HG03060 (cell line): ENCODE results near the gene HSD17B12.

Source experiments
- ATAC-seq: cut with Tn5 transposase; IDR thresholded peaks from one replicate; pipeline ENCODE4 v1.9.1; 2021; ENCODE audit warnings: low read depth, moderate number of reproducible peaks; ENCODE audit not compliant: unreplicated experiment

HSD17B12 gene

DNA sequence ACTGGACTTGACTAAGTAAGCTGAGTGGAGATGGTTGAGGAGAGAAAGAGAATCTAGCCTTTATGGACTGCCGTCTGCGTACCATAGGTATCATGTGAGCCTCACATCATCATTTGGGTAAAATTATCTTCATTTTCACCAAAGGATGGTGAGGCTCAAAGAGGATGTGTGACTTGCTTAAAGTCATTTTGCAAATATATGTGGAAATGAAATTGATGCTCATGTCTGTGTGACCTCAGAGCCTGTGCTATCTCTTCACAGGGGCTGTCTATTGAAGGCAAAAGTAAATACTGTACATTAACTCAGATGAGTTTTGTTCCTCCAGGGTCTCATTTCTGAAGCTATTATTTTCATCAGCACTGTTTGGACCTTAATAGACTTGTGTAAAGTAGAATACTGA is 116.8 kb downstream of the HSD17B12 start:
- no peak for ATAC-seq

DNA sequence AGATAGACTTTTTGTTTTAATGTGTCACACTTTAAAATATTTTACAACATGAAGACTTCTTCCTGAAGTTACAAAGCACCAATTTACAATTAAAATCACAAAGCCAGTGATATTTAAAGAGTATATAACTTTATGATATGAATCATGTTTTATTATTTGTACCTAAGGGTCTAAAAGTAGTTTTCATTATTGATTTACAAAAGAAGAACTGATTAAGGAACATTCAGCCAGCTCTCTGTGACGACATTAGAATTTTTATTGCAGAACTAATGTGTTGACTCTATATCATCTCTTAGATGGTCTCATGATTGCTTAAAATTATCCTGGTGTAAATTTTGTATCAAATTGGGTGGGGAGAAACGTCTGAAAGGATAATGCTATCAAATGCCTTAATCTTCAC is 117.3 kb downstream of the HSD17B12 start:
- no peak for ATAC-seq

DNA sequence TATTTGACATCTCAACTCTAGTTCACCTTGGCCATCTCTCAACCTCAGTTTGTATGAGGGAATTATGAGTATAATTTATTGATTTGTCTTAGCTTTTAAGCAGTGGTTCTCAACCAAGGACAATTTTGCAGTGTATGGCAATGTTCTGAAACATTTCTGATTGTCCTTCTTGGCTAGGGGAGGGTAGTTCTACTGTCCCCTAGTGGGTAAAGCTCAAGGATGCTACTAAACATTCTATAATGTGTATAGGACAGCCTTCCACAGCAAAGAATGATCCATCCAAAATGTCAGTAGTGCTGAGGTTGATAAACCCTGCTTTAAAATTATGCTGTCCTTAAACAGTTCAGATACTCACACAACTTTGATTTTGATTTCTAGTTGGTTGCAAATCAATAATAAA is 122.0 kb downstream of the HSD17B12 start:
- no peak for ATAC-seq

DNA sequence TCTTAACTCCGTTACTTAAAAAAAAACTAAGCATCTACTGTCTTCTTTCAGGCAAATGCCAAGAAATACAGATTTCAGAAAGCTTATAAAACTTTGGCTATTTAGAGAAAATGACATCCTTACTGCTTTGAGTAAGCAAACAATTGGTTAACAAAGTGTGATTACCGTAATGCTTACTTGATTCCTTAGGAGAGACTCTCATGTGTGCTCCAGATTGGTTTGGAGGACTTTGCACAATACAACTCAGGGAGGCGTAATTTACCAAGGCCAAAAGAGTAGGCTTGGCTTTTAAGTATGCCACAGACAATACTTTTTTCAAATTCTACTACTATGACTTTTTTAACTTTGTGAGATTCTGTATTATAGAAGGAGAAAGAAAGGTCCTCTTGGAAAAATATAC is 123.2 kb downstream of the HSD17B12 start:
- ATAC-seq: no peak

DNA sequence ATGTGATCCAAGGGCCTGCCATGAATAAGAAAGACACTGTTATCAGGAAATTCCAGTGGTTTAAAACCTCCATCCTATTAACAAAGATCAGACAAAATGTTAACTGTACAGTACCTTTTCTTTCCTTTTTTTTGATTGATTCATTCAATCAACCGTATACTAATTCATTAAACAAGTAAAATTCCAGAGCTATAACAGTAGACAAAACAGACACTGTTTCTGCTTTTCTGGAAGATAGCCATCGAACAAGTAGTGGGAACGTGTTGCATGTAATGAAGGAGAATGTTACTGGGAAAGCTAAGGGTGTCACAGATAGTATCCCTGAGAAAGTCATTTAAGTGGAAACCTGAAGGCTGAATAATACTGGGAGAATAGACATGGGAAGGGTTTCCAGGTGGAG is 126.4 kb downstream of the HSD17B12 start:
- ATAC-seq: no peak

DNA sequence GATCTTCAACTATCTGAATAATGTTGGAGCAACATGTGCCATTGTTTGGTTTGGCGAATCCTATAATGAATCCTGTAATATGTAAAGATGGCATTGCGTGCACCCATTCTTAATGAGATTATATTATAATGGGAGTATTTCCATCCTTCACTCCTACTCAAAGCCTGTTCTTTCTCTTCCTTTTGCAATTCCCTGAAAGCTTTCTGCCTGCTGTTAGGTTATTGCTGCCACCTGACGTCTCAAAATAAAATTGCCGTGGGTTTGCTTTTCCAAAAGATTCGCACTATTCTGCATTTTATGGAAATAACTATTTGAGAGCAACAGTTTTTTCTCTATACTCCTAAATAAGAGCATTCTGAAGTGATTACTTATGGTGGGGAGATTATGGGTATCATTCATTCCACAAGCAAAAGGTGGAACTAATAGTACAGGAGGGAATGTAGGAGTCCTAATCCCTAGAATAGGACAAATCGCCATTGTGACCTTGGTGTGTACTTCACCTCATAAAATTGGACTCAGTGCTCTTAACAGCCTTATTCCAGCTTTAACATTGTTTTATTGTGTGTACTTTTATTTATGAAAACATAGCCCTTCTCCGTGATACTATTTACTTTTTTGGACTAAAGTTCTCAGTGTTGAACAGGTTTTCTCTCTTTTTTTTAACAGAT is 130.5 kb downstream of the HSD17B12 start:
- ATAC-seq: no peak

DNA sequence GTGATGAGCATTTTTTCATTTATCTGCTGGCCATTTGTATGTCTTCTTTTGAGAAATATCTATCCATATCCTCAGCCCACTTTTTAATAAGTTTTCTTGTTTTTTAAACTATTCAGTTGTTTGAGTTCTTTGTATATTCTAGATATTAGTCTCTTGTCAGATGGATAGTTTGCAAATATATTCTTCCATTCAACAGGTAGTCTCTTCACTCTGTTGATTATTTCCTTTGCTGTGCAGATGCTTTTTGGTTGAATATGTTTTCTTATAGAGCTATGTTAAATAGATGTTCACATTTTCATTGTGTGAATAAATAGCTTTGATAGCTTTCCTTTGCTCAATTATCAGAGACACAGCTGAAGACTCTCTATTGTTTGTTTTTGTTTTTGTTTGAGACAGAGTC is 131.9 kb downstream of the HSD17B12 start:
- no peak for ATAC-seq

DNA sequence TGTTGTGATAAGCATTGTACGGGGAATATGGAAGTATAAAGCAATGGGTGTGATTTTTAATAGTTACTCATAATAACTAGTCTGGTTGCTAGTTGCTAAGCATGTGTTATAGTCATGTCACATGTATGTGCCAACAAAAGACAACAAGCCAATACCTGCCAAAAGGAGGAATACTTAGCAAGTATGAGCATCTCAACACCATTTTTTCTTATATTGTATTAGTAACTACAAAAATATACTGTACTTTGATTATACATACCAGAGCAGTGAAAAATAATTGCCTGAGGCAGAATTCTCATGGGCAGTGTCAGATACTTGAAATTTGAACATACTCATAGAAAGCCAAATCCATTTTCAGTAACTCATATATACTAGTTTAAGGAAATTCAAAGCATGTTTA is 137.7 kb downstream of the HSD17B12 start:
- ATAC-seq: no peak

DNA sequence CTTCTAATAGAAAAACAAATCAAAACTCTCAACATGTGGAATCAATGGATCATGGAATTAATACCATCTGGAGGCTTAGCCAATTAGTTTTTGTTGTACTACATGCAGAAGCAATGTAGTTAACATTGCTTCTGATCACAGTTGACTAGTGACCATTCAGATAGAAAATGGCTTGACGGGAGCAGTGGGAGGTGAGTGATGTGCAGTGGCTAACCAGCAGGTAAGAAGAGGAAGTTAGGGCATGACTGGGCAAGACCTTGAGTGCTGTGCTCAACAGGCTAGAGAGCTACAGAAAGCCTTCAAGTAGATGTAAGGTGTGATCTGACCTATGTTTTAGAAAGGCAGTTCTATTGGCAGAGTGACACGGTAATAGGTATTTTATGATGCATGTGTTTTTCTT is 139.4 kb downstream of the HSD17B12 start:
- no peak for ATAC-seq

DNA sequence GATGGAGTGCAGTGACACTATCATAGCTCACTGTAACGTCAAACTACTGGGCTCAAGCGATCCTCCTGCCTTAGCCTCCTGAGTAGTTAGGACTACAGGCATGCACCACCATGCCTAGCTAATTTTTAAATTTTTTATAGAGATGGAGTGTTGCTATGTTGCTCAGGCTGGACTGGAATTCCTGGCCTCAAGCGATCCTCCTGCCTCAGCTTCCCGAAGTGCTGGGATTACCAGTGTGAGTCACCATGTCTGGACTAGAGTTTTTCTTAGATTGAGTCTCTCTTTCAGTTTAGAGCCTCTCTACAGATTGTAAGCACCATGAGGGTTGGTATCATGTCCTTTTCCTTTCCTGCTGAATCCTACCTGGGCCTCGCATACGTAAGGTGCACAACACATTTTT is 142.8 kb downstream of the HSD17B12 start:
- no peak for ATAC-seq

DNA sequence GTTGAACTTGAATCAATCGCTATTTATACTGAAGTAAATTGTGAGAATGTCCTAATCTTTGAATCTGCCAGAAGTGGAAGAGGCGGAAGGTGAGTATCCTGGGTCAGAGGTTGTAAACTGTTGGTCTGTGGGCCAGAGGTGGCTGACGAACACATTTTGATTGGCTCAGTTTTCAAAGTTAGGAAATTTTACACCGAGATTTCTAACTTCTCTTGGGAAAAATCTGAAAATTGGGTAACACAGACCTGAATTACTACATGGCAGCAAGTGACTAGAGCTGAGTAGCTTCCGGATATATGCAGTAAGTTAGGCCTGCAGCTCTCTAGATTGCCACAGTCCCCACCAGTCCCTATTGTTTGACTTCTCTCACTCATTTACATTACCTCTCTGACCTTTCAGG is 143.3 kb downstream of the HSD17B12 start:
- ATAC-seq: no peak

DNA sequence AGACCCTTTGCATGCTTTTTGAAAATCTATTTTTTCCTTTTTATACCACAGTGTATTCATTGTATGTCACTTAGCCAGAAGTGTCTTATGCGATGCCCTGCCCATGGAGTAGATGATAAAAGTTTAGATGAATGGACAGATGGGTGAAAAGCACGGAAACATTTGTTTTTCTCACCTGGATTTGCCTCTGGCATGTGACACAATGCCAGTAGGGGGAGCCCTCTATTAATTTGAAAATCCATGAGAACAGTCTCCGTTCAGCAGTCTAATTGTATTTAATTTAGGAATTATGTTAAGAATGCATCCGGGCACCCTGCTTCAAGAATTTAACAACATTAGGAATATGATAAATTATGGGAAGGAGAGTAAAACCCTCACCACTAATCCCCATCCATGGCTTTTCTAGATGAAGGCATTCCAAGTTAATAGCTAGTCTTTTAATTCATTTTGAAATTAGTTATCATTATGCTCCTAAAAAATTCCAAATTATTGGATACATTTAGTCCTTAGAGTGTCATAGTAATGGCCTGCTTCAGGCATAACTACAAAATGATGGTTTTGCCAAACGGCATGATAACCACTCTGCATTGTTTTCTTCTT is 144.8 kb downstream of the HSD17B12 start:
- ATAC-seq: no peak

DNA sequence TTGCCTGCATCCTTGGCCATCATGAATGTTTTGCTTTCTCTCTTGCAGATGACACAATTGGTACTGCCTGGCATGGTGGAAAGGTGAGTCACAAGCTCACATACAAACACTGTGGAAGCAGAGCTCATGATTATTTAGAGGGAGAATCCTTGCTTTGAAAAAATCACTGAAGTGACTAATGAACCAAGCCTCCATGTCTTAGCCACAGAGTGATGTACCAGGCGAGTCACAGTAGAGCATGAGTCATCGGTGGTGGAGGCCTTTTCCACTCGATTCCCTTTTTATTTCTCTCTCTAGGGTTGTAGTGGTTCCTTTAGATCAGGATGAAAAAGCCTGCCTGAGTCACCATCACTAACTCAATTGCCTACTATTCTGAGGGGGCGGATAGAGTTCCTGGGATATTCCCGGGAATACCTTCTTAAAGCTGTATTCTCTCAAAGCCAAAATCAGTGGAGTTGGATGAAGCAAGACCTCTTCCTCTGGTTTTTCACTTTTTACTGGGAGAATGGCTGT is 150.4 kb downstream of the HSD17B12 start:
- no peak for ATAC-seq

DNA sequence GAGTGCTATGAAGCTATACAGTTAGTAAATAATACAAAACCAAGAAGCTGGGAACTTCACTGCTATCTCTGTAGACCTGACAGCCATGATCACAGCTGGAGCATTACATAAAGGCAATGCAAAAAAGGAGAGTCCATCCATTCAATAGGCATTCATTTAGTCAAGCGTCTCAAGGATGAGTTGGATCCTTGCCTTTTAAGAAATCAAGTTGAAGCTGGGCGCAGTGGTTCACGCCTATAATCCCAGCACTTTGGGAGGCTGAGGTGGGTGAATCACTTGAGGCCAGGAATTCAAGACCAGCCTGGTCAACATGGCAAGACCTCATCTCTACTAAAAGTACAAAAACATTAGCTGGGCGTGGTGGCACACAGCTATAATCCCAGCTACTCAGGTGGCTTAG is 152.0 kb downstream of the HSD17B12 start:
- ATAC-seq: no peak

DNA sequence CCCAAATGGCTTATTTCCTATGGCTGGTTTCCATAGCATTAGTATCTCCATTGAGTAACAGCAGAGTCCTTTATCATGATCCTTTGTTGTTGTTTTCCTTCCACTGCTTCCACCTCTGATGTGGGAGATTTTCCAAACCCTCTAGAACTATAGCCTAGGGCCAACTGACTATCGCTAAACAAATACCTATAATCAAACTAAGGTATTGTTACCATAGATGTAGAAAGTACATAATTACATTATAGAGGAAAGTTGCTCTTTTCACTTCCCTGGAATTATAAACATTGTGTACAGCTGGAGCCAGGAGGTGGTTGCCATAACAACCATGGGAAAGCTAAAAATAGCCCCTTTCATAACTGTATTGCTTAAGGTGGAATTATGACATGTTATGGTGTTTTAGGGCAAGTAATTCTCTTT is 153.1 kb downstream of the HSD17B12 start:
- ATAC-seq: no peak

DNA sequence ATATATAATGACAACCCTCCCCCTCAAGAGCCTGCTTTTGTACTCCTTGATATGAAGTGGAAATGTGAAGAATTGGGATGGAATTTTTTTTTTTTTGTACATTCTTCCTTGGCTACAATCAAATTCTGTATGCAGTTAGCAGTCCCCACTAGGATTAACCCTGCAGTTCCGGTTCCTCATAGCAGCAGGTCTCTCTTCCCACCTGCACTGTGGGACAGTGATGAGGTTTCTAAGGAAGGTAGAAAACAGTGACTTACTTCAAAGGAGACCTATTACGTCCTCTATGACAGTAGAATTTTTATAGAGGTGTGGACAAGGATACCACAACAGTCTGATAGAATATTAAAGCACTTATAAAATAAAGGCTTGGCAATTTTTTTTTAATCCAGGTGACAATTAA is 153.7 kb downstream of the HSD17B12 start:
- ATAC-seq: no peak

DNA sequence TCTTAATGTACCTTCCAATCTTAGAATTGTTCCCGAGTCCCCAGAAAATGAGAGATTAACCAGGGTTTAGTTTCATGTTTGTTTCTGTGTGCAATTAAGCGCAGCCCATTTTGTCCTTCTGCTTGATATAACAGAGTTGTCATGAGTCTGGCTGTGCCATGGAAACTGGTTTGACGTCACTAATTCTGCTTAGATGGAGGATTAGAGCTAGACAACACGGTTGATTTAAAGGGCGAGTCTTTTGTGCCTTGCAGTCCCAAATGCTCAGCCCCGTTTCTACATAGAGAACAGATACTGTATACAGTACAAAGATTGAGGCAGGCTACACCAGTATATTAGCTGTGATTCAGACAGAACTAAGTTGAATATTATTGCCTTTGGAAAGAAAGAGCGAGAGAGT is 154.6 kb downstream of the HSD17B12 start:
- ATAC-seq: no peak

DNA sequence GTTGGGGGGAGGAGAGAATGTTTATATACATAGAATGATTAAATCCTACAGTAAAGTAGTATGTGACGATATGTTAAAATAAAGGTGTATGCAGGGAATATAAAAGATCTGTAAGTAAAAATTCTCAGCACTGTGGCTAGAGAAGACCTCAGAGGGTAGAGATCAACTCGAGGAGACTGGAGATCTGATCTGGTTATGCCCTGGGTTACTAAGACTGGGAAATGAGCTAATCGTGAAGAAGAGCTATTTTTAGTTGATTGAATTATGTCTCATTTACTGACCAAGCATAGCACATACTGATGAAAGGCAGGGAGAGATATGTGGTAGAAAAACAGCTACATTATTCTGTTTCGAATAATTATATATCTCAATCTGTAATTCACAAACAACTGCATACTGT is 157.3 kb downstream of the HSD17B12 start:
- no peak for ATAC-seq

DNA sequence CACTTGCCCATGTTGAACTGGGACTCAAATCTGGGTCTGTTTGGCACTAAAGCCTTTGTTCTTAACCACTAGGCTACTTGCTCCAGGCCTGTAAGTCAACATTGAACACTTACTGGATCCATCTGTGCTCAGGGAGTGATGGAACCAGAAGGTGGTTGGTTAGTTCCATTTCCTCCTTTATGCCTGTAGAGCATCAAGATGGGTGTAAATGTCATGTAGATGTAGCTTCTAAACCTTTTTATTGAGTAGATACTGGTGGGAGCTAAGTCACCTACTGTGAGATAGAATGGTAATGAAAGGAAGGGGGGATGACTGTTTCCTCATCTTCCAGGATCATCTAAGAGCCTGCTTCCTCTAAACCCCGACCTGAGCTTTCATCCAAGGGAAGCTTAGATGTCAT is 161.5 kb downstream of the HSD17B12 start:
- ATAC-seq: no peak

DNA sequence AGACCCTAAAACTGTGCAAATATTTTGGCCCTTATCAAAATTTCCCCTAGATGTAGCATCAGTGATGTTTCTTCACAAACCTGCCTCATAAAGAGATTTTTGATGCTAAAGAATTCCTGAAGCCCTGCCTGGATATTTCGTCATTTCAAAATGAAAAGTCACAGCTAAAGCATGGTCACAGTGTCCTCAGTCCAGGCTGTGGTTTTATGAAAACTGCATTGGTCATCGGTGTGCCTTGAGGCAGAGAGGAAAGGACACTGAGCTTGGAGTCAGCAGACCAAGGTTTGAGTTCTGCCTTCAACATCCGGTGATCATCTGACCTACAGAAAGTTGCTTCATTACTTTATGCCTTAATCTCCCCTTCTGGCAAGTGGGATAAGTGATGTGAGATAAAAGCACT is 165.3 kb downstream of the HSD17B12 start:
- ATAC-seq: no peak

DNA sequence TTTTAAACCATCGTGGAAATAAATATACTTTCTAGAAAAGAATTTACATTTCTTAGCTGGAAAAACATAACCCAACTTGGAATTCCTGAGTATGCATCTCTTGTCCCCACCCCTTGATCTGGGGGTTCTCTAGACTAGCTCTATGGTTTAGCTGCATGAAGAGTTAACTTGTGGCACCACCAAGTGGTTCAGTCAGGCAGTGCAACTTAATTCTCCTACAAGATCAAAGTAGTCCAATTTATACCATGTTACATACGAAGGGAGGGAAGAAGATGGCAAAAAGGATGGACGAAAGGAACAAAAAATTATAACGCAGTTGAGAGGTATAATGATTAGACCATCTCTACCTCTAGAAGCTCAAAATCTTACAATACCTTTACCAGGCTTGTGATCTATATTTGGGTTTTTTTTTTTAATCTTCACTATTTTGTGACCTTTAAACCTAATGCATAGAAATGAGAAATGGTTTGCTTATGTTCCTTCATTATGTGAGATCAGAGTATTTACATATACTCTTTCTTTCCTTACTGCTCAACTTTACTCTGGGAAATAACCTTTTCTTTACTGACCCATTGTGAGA is 171.6 kb downstream of the HSD17B12 start:
- ATAC-seq: peak; percentile 67

DNA sequence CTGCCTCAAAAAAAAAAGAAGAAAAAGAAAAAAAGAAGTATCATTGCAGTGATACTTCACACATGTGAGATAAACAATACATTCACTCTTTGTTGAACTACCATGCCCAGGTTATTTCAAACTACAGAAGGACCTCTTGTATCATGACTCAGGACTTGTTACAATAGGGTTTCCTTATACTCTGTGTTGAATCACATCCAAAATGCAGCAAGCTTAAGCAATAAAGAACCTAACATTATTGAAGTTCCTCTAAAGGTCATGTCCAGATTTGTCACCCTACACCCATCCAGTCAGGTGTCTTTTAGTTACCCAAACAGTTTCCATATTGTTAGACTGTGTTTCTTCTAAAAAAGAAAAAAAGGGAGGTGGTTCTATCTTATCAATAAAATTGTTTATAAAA is 173.2 kb downstream of the HSD17B12 start:
- ATAC-seq: no peak
